Measurements from ENCODE around the gene P3H4. TPM values are rescaled to one million over a fixed set of nuclear protein-coding genes. Genes with fewer than 3 reads are reported as not detected.

The P3H4 gene
- total RNA-seq, 1 experiment from 2014 or later = 24.0 TPM

- Histone ChIP-seq H3K4ac (ENCODE audit: low read depth, low read length) (no peak within 1 kb of the TSS), H3K27ac (ENCODE audit: insufficient read length, low read depth, low read length) (no peak within 1 kb of the TSS), H4K5ac (ENCODE audit: insufficient read length, low read depth, low read length) (no peak within 1 kb of the TSS), H3K56ac (ENCODE audit: insufficient read length, low read depth, low read length) (no peak within 1 kb of the TSS), H2BK15ac (ENCODE audit: low read depth, low read length) (no peak within 1 kb of the TSS), H2BK12ac (ENCODE audit: insufficient read length, low read depth, low read length) (no peak within 1 kb of the TSS), H3K14ac (ENCODE audit: insufficient read depth, low read length) (peak within 1 kb of the TSS; percentile 89), H4K91ac (ENCODE audit: insufficient read length, low read depth, low read length) (no peak within 1 kb of the TSS), H3K23me2 (ENCODE audit: insufficient read length, low read depth, low read length, poor library complexity, severe bottlenecking) (peaks cover 5% of the 10 kb centered on the region), H2AFZ (ENCODE audit: low read length) (peak within 1 kb of the TSS; percentile 99), H2BK120ac (ENCODE audit: low read depth, low read length, poor library complexity, severe bottlenecking) (no peak within 1 kb of the TSS), H3K79me1 (ENCODE audit: insufficient read depth, low read depth, low read length, poor library complexity, severe bottlenecking) (no peaks in the 10 kb centered on the region), H3K9ac (ENCODE audit: extremely low read depth, insufficient read length, low read length) (peak within 1 kb of the TSS; percentile 61), H3K4me1 (ENCODE audit: insufficient read depth, low read length) (no peaks in the 10 kb centered on the region), H2BK20ac (ENCODE audit: low read depth, low read length, poor library complexity, severe bottlenecking) (no peak within 1 kb of the TSS), H3K18ac (ENCODE audit: insufficient read length, low read depth, low read length) (peak within 1 kb of the TSS; percentile 82), H3K79me2 (ENCODE audit: insufficient read depth, low read length) (no peaks in the 10 kb centered on the region), H4K20me1 (ENCODE audit: control insufficient read depth, insufficient read depth, insufficient read length) (peaks cover 2% of the 10 kb centered on the region), H2BK5ac (ENCODE audit: insufficient read length, low read length) (no peak within 1 kb of the TSS), H2AK5ac (ENCODE audit: insufficient read length, low read length) (no peak within 1 kb of the TSS), H3K9me3 (ENCODE audit: control insufficient read depth, low read depth, low read length) (no peaks in the 10 kb centered on the region), H3K23ac (ENCODE audit: insufficient read length, low read depth, low read length) (no peak within 1 kb of the TSS), H3K4me2 (ENCODE audit: insufficient read depth, insufficient read length, low read length) (peak within 1 kb of the TSS; percentile 65), H4K8ac (replicated peaks; ENCODE audit: insufficient read length, low read depth, low read length) (no peak within 1 kb of the TSS), H3K27me3 (ENCODE audit: insufficient read depth, low read length) (no peaks in the 10 kb centered on the region), H3T11ph (ENCODE audit: low read length) (no peak within 1 kb of the TSS)
- DNase-seq = peak; percentile 78
- Mint-ChIP-seq H3K27me3 (ENCODE audit: low read depth) (peaks cover 16% of the 10 kb centered on the region), H3K9me3 (no peaks in the 10 kb centered on the region), H3K36me3 (ENCODE audit: insufficient read depth in 1 of 3, low read depth in 3 of 3) (peaks cover 8 to 27% (median 23%) of the 10 kb centered on the region in 3 experiments; a peak in 6 of 7 replicates), H3K4me1 (peaks cover 10 to 12% of the 10 kb centered on the region in 2 experiments), H3K27ac (no peak within 1 kb of the TSS; a peak in 1 of 7 replicates), H3K4me3 (peak within 1 kb of the TSS; percentile 83 to 89)
- no CpG with 5 or more reads among the region's 72 CpGs for WGBS (ENCODE audit: extremely low coverage, insufficient read length, low lambda C conversion rate)
- TF ChIP-seq CTCF (conservative IDR thresholded peaks at IDR 0.05) = no peak
These were observed 24.2 kb upstream of the P3H4 start, which contains the start of gene NT5C3B for GRCh38 chr17:41835800-41836549. Gene NT5C3B (minus strand): TSS chr17:41836232. CDS start chr17:41836193, 39 bp downstream.

Data from H9 (cell line).